HepG2 (cell line): Measurements from ENCODE around the gene CD2AP.

Source experiments
- ATRX ChIP-seq: sonication (generic); formaldehyde crosslinking; IDR thresholded peaks from 2 replicates; pipeline ENCODE4 v1.4.0; 2020; ENCODE audit warnings: missing genetic modification reagents, borderline replicate concordance
- SP140L ChIP-seq: sonication (generic); formaldehyde crosslinking; IDR thresholded peaks from 2 replicates; pipeline ENCODE4 v1.4.0; 2020; ENCODE audit warnings: missing genetic modification reagents, borderline replicate concordance
- TF ChIP-seq, protein P1 (sequence below): sonication (generic); formaldehyde crosslinking; IDR thresholded peaks from 2 replicates; pipeline ENCODE4 v1.5.0; 2020; ENCODE audit warnings: mild to moderate bottlenecking, missing genetic modification reagents, moderate library complexity

- TF ChIP-seq ATRX (no peak), SP140L (no peak)
- TF ChIP-seq, protein P1, sequence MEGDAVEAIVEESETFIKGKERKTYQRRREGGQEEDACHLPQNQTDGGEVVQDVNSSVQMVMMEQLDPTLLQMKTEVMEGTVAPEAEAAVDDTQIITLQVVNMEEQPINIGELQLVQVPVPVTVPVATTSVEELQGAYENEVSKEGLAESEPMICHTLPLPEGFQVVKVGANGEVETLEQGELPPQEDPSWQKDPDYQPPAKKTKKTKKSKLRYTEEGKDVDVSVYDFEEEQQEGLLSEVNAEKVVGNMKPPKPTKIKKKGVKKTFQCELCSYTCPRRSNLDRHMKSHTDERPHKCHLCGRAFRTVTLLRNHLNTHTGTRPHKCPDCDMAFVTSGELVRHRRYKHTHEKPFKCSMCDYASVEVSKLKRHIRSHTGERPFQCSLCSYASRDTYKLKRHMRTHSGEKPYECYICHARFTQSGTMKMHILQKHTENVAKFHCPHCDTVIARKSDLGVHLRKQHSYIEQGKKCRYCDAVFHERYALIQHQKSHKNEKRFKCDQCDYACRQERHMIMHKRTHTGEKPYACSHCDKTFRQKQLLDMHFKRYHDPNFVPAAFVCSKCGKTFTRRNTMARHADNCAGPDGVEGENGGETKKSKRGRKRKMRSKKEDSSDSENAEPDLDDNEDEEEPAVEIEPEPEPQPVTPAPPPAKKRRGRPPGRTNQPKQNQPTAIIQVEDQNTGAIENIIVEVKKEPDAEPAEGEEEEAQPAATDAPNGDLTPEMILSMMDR (CRISPR knock-in tag): no peak
Measured at GRCh38 chr6:47456536-47456975, 21.0 kb upstream of the CD2AP start.
